K562 treated with DMSO at 1 percent for 48 hours (cell line): ENCODE data around the gene CYP4F3. TPM values are rescaled to one million over a fixed set of nuclear protein-coding genes. Genes with fewer than 3 reads are reported as not detected.

Source experiments
- total RNA-seq: library from RNA; unstranded; fragments of 300-600 nt; gene quantifications from 2 replicates; pipeline ENCODE4 v1.2.3, GENCODE V29; 2022; ENCODE audit warnings: low replicate concordance; ENCODE audit errors: extremely low read depth

CYP4F3 gene
- not detected in 2 replicates for total RNA-seq

DNA sequence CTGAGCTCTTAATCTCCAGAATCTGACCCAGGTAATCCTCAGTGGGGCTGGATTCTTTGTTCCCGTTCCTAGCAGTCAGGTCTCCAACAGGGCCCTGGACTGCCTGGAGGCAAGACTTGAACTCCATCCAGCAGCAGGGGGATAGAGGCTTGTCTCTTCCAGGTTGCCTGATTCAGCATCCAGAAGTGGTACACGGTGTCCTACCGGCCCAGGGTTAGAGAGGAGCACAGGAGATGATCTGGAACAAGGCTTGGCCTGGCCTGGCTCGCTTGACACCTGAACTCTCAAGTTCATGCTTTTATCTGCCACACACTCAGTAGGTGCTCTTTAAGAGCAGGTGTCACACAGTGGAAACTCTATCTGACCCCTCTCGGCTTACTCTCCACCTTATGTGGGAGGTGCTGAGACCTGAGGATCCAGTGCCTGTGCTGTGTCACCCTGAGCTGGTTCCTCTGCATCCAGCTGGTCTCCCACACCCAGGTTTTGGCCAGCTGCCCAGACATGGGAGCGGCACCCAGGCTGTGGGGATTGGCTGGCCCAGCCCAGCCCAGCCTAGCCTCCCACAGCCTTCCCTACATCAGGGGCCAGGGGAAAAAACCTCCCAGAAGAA, at the start of gene CYP4F3:
CYP4F3 (plus strand) TSS at position 604 of the 610 bp plus-strand sequence. CDS start 519 bp downstream, outside the sequence.

GRCh38 chr19:15614507-15615379, 26.0 kb upstream of the CYP4F3 start, which contains the start of gene CYP4F8:
Gene CYP4F8, plus strand, starts transcription at chr19:15615218. Its CDS starts 399 bp downstream, at chr19:15615617.

GRCh38 chr19:15672580-15673175, 32.0 kb downstream of the CYP4F3 start, which contains the start of gene CYP4F12:
Gene CYP4F12, plus strand, starts transcription at chr19:15673087. Its CDS starts 443 bp downstream, at chr19:15673530.

Other genes with a start within 250 kb of the CYP4F3 start
- not detected in 2 replicates for gene AKAP8L, start 221.9 kb upstream of the CYP4F3 start, total RNA-seq
- gene WIZ, start 190.9 kb upstream of the CYP4F3 start, total RNA-seq = not detected in 2 replicates
- not detected in 2 replicates for gene RASAL3, start 176.4 kb upstream of the CYP4F3 start, total RNA-seq
- not detected in 2 replicates for gene PGLYRP2, start 161.4 kb upstream of the CYP4F3 start, total RNA-seq
- not detected in 2 replicates for gene CYP4F22, start 132.4 kb upstream of the CYP4F3 start, total RNA-seq
- gene CYP4F8, start 25.7 kb upstream of the CYP4F3 start, total RNA-seq = not detected in 2 replicates
- not detected in 2 replicates for gene CYP4F12, start 32.2 kb downstream of the CYP4F3 start, total RNA-seq
- not detected in 2 replicates for gene OR10H2, start 87.1 kb downstream of the CYP4F3 start, total RNA-seq
- gene OR10H3, start 97.1 kb downstream of the CYP4F3 start, total RNA-seq = not detected in 2 replicates
- not detected in 2 replicates for gene OR10H5, start 146.8 kb downstream of the CYP4F3 start, total RNA-seq
- gene OR10H1, start 174.8 kb downstream of the CYP4F3 start, total RNA-seq = not detected in 2 replicates